Large intestine (tissue), 3 donors: ENCODE data around the gene ODR4. TPM values are rescaled to one million over a fixed set of nuclear protein-coding genes. Genes with fewer than 3 reads are reported as not detected.
"Not testable (repeated sequence)": the region's sequence is repeated elsewhere in the genome, so short reads cannot be mapped to it uniquely, and the experiment has no call there.

Experiments
- DNase-seq, 2 donors: peaks; one replicate each; pipeline versions ENCODE4 v3.0.0 to v3.0.0-alpha.2; 2013
- H3K27ac ChIP-seq: one replicate; pipeline ENCODE4 v1.5.1; 2013; ENCODE audit warnings: low read length
- H3K27me3 ChIP-seq: 2 replicates; pipeline ENCODE4 v1.6.1; 2013; ENCODE audit warnings: low read length; ENCODE audit not compliant: control insufficient read depth, insufficient read depth
- H3K36me3 ChIP-seq: 2 replicates; pipeline ENCODE4 v1.6.1; 2013; ENCODE audit warnings: low read length; ENCODE audit not compliant: control insufficient read depth, insufficient read depth
- H3K4me1 ChIP-seq: one replicate; pipeline ENCODE4 v1.6.1; 2013; ENCODE audit warnings: low read length; ENCODE audit not compliant: control insufficient read depth, insufficient read depth
- H3K4me3 ChIP-seq: one replicate; pipeline ENCODE4 v1.5.1; 2013; ENCODE audit warnings: low read length
- H3K9me3 ChIP-seq: one replicate; pipeline ENCODE4 v1.6.1; 2013; ENCODE audit warnings: mild to moderate bottlenecking, low read depth, low read length, moderate library complexity; ENCODE audit not compliant: control insufficient read depth
- WGBS: methylation state at CpG from one replicate; pipeline ENCODE4 v1.1.5; 2013; ENCODE audit warnings: low lambda C conversion rate; ENCODE audit not compliant: insufficient coverage; 5-methylcytosine and 5-hydroxymethylcytosine counted together
- polyA plus RNA-seq: library from polyadenylated mRNA; unstranded; fragments of 120-200 nt; gene quantifications from one replicate; pipeline ENCODE4 v1.2.1, GENCODE V29; 2013

The ODR4 gene
- polyA plus RNA-seq, 1 donor, result 26.4 TPM

GRCh38 chr1:186386725-186387383 lies 11.2 kb downstream of the ODR4 start:
- H3K4me3 ChIP-seq, result no peak overlapping the region
- no peaks in the 10 kb centered on the region for H3K27me3 ChIP-seq
- H3K36me3 ChIP-seq, result peaks cover 35% of the 10 kb centered on the region
- H3K4me1 ChIP-seq, result no peaks in the 10 kb centered on the region
- no peak for DNase-seq
- H3K27ac ChIP-seq, result no peak overlapping the region
- WGBS, result 100% methylated on average over 3 of the region's 3 CpGs
- no peaks in the 10 kb centered on the region for H3K9me3 ChIP-seq

DNA sequence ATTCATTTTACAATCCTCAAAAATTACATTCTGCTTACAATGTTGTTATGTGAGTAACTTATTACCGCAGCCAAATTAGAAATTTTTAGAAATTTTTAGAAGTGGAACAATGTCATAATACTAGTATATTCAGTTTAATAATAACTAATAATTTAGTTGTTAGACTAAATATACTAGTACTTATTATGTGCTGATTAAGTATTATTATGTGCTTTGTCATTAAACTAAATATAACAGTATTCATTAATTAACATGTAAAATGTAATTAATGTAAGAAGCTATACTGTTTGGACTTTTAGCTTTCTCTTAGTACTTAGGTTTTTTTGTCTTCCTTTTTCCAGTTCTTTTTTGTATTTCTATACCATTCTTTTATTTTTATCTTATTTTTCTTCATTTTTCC lies 15.3 kb downstream of the ODR4 start:
- Histone ChIP-seq H3K4me1 (no peaks in the 10 kb centered on the region), H3K36me3 (peaks cover 37% of the 10 kb centered on the region), H3K27me3 (no peaks in the 10 kb centered on the region), H3K4me3 (no peak overlapping the region), H3K9me3 (no peaks in the 10 kb centered on the region), H3K27ac (no peak overlapping the region)
- WGBS, result 100% methylated on average over 1 of the region's 1 CpG
- no peak for DNase-seq

- no peaks in the 10 kb centered on the region for H3K9me3 ChIP-seq
- peaks cover 42% of the 10 kb centered on the region for H3K36me3 ChIP-seq
- no peak overlapping the region for H3K27ac ChIP-seq
- DNase-seq, result no peak
- no peak overlapping the region for H3K4me3 ChIP-seq
- 87% methylated on average over 3 of the region's 4 CpGs for WGBS
- no peaks in the 10 kb centered on the region for H3K27me3 ChIP-seq
- no peaks in the 10 kb centered on the region for H3K4me1 ChIP-seq
Observed at GRCh38 chr1:186391841-186392240, 16.2 kb downstream of the ODR4 start.

- WGBS, result 80% methylated on average over 1 of the region's 6 CpGs
- H3K9me3 ChIP-seq, H3K27me3 ChIP-seq, DNase-seq, H3K4me1 ChIP-seq, H3K27ac ChIP-seq, H3K4me3 ChIP-seq: not testable (repeated sequence)
- peaks cover 46% of the 10 kb centered on the region for H3K36me3 ChIP-seq
Observed at GRCh38 chr1:186392711-186393110, 17.1 kb downstream of the ODR4 start.

DNA sequence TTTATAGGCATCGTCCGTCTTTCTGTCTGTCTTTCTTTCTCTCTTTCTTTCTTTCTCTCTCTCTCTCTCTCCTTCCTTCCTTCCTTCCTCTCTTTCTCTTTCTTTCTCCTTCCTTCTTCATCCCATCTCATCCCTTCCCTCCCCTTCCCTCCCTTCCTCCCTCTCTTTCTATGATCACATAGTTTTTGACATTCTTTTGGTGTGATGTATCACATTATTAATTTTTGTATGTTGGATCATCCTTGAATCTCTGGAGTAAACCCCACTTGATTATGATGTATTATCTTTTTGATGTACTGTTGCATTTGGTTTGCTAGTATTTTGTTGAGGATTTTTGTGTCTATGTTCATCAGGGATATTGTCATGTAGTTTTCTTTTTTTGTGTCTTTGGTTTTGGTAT lies 25.8 kb downstream of the ODR4 start:
- H3K4me3 ChIP-seq, H3K4me1 ChIP-seq, H3K9me3 ChIP-seq, DNase-seq, H3K27me3 ChIP-seq, H3K27ac ChIP-seq: not testable (repeated sequence)
- H3K36me3 ChIP-seq, result peaks cover 27% of the 10 kb centered on the region
- WGBS, result 88% methylated on average over 2 of the region's 2 CpGs

DNA sequence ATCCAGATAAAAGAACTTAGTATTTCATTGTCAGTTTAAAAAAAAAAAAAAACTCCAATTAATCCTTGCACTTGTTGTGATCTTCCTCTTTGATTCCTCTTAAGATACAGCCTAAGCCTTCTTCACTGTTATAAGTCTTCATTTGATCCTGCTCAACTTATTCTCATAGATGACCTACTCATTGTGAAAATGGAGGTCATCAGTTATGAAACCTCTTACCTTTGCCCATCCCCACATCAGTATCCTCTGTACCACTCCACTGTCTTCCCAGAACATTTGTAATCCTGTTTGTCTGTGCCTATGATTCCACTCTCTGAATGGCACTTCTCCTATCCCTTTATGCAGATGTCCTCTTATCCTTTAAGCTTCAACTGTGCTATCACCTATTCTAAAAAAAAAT lies 28.0 kb downstream of the ODR4 start:
- Histone ChIP-seq H3K27me3 (no peaks in the 10 kb centered on the region), H3K27ac (no peak overlapping the region), H3K9me3 (no peaks in the 10 kb centered on the region), H3K4me3 (no peak overlapping the region), H3K36me3 (peaks cover 23% of the 10 kb centered on the region), H3K4me1 (no peaks in the 10 kb centered on the region)
- no peak for DNase-seq

DNA sequence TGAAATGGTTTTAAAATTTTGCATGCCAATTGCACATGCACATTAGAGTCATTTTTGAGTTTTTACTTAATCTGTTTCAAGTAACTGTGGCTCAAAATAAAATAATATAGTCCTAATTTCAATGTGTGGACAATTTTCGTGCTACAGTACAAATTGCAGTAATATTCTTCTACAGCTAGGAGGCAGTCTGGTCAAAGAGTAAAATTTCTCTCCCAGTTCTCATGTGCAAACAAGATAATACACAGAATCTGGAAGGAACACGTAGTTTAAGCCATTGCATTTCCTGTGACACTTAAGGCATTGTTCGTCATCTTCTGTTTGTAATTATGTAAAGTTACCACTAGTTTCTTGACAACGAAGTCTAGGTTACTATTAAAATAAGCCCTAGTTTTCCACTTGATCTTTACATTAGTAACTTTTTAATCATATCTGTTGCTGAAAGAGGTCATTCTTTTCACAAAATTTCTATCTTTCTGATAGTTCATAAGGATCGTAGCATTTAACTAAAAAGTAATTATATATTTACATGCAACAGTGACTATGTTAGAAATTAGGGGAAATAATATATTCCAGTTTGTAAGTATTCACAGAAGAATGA lies 28.9 kb downstream of the ODR4 start:
- WGBS, result 50% methylated on average over 2 of the region's 5 CpGs
- Histone ChIP-seq H3K36me3 (peaks cover 23% of the 10 kb centered on the region), H3K4me3 (no peak overlapping the region), H3K9me3 (no peaks in the 10 kb centered on the region), H3K4me1 (no peaks in the 10 kb centered on the region), H3K27me3 (no peaks in the 10 kb centered on the region), H3K27ac (no peak overlapping the region)
- peak; percentile 9 to 24 for DNase-seq

DNA sequence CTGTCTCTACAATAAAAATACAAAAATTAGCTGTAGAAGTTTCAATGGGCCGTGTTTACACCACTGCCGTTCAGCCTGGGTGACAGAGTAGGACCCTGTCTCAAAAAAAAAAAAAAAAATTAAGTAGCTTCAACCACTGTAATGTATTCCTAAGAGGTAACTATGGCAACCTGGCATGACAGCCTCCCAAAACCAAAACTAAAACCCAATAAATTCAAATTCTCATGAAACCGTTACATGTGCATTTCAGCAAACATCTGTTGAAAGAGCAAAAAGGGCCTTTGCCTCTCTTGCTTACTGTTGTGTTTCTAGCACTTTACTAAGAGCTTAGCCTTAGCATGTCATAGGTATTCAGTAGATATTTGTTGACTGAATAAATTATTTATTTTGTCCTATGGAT lies 33.5 kb downstream of the ODR4 start:
- WGBS, result no CpG with 5 or more reads among the region's 3 CpGs
- peaks cover 21% of the 10 kb centered on the region for H3K36me3 ChIP-seq

DNA sequence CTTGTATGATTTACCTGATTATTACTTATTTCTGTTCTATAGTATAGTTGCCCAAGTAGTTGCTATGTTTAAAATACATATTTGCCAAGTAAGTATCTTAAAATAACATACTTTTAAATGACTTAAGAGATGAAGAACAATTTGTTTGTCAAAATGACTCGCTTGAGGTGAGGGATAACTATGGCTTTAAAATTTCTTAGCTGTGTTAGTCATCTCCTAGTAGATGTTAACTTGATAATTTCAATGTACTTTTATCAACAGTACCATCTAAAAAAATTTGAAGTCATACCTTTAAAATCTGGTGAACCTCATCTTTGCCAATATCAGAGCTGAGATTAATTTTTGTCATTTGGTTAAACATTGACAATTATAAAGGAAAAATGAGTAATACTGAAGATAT lies 37.7 kb downstream of the ODR4 start:
- H3K36me3 ChIP-seq, result peaks cover 16% of the 10 kb centered on the region

More for the DNA sequence above, 33.5 kb downstream of the ODR4 start:
- Histone ChIP-seq H3K9me3 (no peaks in the 10 kb centered on the region), H3K4me1 (no peaks in the 10 kb centered on the region), H3K4me3 (no peak overlapping the region), H3K27me3 (no peaks in the 10 kb centered on the region), H3K27ac (no peak overlapping the region)
- no peak for DNase-seq

DNA sequence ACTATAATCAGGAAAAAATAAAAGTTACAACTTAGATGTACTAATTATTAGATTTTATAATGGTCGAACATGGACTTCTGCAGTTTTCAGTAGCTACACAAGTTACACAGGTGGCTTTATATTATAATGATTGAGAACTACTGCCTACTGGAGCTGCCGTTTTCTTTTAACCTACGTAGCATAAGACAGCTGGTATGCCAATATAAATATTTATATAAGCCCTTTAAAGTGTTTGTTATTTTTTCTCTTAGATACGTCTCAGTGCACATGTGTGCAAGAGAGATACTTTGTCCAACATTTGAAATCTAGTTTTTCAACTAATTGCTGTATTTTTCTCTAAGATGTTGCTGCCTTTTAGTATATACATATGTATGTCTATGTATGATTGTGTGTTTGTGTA lies 42.9 kb downstream of the ODR4 start:
- Histone ChIP-seq H3K4me3 (no peak overlapping the region), H3K4me1 (no peaks in the 10 kb centered on the region), H3K27ac (no peak overlapping the region), H3K36me3 (peaks cover 18% of the 10 kb centered on the region), H3K9me3 (no peaks in the 10 kb centered on the region), H3K27me3 (no peaks in the 10 kb centered on the region)
- WGBS, result 80% methylated on average over 1 of the region's 4 CpGs
- DNase-seq, result no peak

More for the DNA sequence above, 37.7 kb downstream of the ODR4 start:
- no peaks in the 10 kb centered on the region for H3K27me3 ChIP-seq
- no peak overlapping the region for H3K27ac ChIP-seq
- H3K9me3 ChIP-seq, result no peaks in the 10 kb centered on the region
- H3K4me1 ChIP-seq, result no peaks in the 10 kb centered on the region
- 100% methylated on average over 1 of the region's 1 CpG for WGBS
- no peak overlapping the region for H3K4me3 ChIP-seq
- DNase-seq, result no peak

GRCh38 chr1:186420311-186420710 lies 44.7 kb downstream of the ODR4 start:
- no peaks in the 10 kb centered on the region for H3K9me3 ChIP-seq
- no peaks in the 10 kb centered on the region for H3K27me3 ChIP-seq
- H3K4me3 ChIP-seq, result no peak overlapping the region
- DNase-seq, result no peak
- H3K27ac ChIP-seq, result no peak overlapping the region
- no peaks in the 10 kb centered on the region for H3K4me1 ChIP-seq
- peaks cover 16% of the 10 kb centered on the region for H3K36me3 ChIP-seq
